Calu3 (cell line): Measurements from ENCODE around the gene TEX9. TPM values are rescaled to one million over a fixed set of nuclear protein-coding genes. Genes with fewer than 3 reads are reported as not detected.
A peak's percentile ranks its signal among the peaks of the same experiment; 100 is the strongest.

Experiments
- BruUV-seq: library from RNA; stranded (reverse); fragments of 400-500 nt; replicated peaks from 2 replicates; lab custom pipeline; 2021; lab: Mats Ljungman, UMichigan
- CTCF ChIA-PET: fragments of 300-600 bp; sonication (Branson Sonifier 250); formaldehyde crosslinking; loops from one replicate; lab custom pipeline; 2022; ENCODE audit warnings: antibody characterized with exemption; lab: Charles Lee
- DNase-seq: peaks from one replicate; pipeline ENCODE4 v3.0.0; 2022
- H3K27ac Mint-ChIP-seq: one replicate; pipeline ENCODE4 v1.8.0; 2022; ENCODE audit warnings: mixed read lengths; ENCODE audit not compliant: unreplicated experiment
- H3K27me3 Mint-ChIP-seq: one replicate; pipeline ENCODE4 v1.8.0; 2022; ENCODE audit warnings: mixed read lengths; ENCODE audit not compliant: unreplicated experiment
- H3K36me3 Mint-ChIP-seq: one replicate; pipeline ENCODE4 v1.8.0; 2022; ENCODE audit warnings: mild to moderate bottlenecking, moderate library complexity, mixed read lengths; ENCODE audit not compliant: insufficient read depth, unreplicated experiment
- H3K4me1 Mint-ChIP-seq: one replicate; pipeline ENCODE4 v1.8.0; 2022; ENCODE audit warnings: mild to moderate bottlenecking, low read depth, mixed read lengths; ENCODE audit not compliant: unreplicated experiment
- H3K4me3 Mint-ChIP-seq: one replicate; pipeline ENCODE4 v1.8.0; 2022; ENCODE audit warnings: mild to moderate bottlenecking, low read depth, moderate library complexity, mixed read lengths; ENCODE audit not compliant: unreplicated experiment
- H3K9me3 Mint-ChIP-seq: one replicate; pipeline ENCODE4 v1.8.0; 2022; ENCODE audit warnings: low read depth, mixed read lengths; ENCODE audit not compliant: unreplicated experiment
- CTCF ChIP-seq: fragments of 200-600 bp; IDR thresholded peaks from one replicate; pipeline ENCODE4 v1.8.0; 2022; ENCODE audit warnings: antibody characterized with exemption; ENCODE audit not compliant: unreplicated experiment
- intact Hi-C: fragments of 100-400 bp; cut with micrococcal nuclease; formaldehyde crosslinking; loops from one replicate; pipeline ENCODE4 v1.10.0; 2022; ENCODE audit not compliant: unreplicated experiment
- total RNA-seq: library from RNA; stranded (reverse); gene quantifications from 2 replicates; pipeline ENCODE4 v1.2.3, GENCODE V29; 2022

The TEX9 gene
- total RNA-seq, 1 experiment from 2014 or later: 13.3 TPM

- H3K9me3 Mint-ChIP-seq: no peaks in the 10 kb centered on the region
Measured at GRCh38 chr15:56464893-56465520, 99.8 kb downstream of the TEX9 start, which contains the start of gene MNS1. TSS of gene MNS1 (minus strand) at chr15:56465137. CDS start at chr15:56464972, 165 bp downstream.

GRCh38 chr15:56467616-56468015 is 102.4 kb downstream of the TEX9 start:
- no peak for DNase-seq
- H3K9me3 Mint-ChIP-seq: no peaks in the 10 kb centered on the region
- peak overlapping the region; percentile 55 for H3K4me3 Mint-ChIP-seq
- TF ChIP-seq CTCF: no peak
- intact Hi-C loops: no loop called here
- peaks cover 33% of the 10 kb centered on the region for H3K4me1 Mint-ChIP-seq
- CTCF ChIA-PET: interaction anchor here (2.1 kb wide), 1 partner anchor 23 kb away, joined by 14 read pairs; no protein-coding TSS in a partner anchor
- H3K27ac Mint-ChIP-seq: peak overlapping the region; percentile 67
- BruUV-seq: no TSS peak
- no peaks in the 10 kb centered on the region for H3K27me3 Mint-ChIP-seq
- peaks cover 15% of the 10 kb centered on the region for H3K36me3 Mint-ChIP-seq

More at GRCh38 chr15:56464893-56465520, 99.8 kb downstream of the TEX9 start, which contains the start of gene MNS1:
- DNase-seq: peak; percentile 97
- peaks cover 39% of the 10 kb centered on the region for H3K4me1 Mint-ChIP-seq
- intact Hi-C loops: no loop called here
- TSS peak; percentile 90 for BruUV-seq
- H3K27me3 Mint-ChIP-seq: no peaks in the 10 kb centered on the region
- CTCF ChIA-PET: interaction anchor here (0.9 to 1.4 kb wide), 6 partner anchors 9 to 867 kb away, joined by 3 to 6 read pairs (median 4); no protein-coding TSS in a partner anchor
- H3K27ac Mint-ChIP-seq: peak within 1 kb of the TSS; percentile 91
- peaks cover 28% of the 10 kb centered on the region for H3K36me3 Mint-ChIP-seq
- peak within 1 kb of the TSS; percentile 93 for H3K4me3 Mint-ChIP-seq
- no peak for TF ChIP-seq CTCF

- intact Hi-C loops: no loop called here
- peaks cover 31% of the 10 kb centered on the region for H3K4me1 Mint-ChIP-seq
- CTCF ChIA-PET: interaction anchor here (1.0 to 2.1 kb wide), 3 partner anchors 22 to 405 kb away, joined by 3 to 14 read pairs (median 3); no protein-coding TSS in a partner anchor
Measured at GRCh38 chr15:56468401-56468800, 103.2 kb downstream of the TEX9 start.

GRCh38 chr15:56469483-56469882 is 104.3 kb downstream of the TEX9 start:
- TF ChIP-seq CTCF: no peak
- H3K4me1 Mint-ChIP-seq: peaks cover 31% of the 10 kb centered on the region
- BruUV-seq: no TSS peak
- peaks cover 7% of the 10 kb centered on the region for H3K36me3 Mint-ChIP-seq
- H3K4me3 Mint-ChIP-seq: no peak overlapping the region
- CTCF ChIA-PET: interaction anchor here (1.5 kb wide), 1 partner anchor 404 kb away, joined by 3 read pairs; no protein-coding TSS in a partner anchor
- no peaks in the 10 kb centered on the region for H3K9me3 Mint-ChIP-seq
- intact Hi-C loops: no loop called here
- DNase-seq: no peak
- no peaks in the 10 kb centered on the region for H3K27me3 Mint-ChIP-seq
- H3K27ac Mint-ChIP-seq: peak overlapping the region; percentile 29

More at GRCh38 chr15:56468401-56468800, 103.2 kb downstream of the TEX9 start:
- H3K36me3 Mint-ChIP-seq: peaks cover 15% of the 10 kb centered on the region
- H3K27me3 Mint-ChIP-seq: no peaks in the 10 kb centered on the region
- DNase-seq: no peak
- H3K27ac Mint-ChIP-seq: peak overlapping the region; percentile 67
- no TSS peak for BruUV-seq
- H3K4me3 Mint-ChIP-seq: peak overlapping the region; percentile 55
- TF ChIP-seq CTCF: no peak
- no peaks in the 10 kb centered on the region for H3K9me3 Mint-ChIP-seq
